ENCODE results near the gene ZNF319. TPM values are rescaled to one million over a fixed set of nuclear protein-coding genes. Genes with fewer than 3 reads are reported as not detected.

The ZNF319 gene
- total RNA-seq, 4 donors from 2014 or later: 8.1 to 12.1 (median 8.6) TPM

DNA sequence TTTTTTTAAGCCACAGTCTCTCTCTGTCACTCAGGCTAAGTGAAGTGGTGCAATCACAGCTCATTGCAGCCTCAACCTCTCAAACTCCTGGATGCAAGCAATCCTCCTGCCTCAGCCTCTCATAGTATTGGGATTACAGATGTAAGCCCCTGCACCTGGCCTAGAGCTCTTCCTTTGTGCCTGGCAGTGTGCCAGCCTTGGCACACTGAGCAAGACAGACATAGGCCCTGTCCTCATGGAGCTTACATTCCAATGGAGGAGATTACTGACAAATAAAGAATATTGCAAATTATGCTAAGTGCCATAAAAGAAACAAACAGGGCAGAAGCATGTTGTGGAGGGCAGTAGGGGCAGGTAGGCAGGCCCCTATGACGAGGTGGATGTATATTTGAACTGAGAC, 28.6 kb downstream of the ZNF319 start:
- DNase-seq (ENCODE audit: low spot score in 2 of 2): no peak
- TF ChIP-seq POLR2A (IDR thresholded peaks at IDR 0.05): no peak
- TF ChIP-seq, protein P1, sequence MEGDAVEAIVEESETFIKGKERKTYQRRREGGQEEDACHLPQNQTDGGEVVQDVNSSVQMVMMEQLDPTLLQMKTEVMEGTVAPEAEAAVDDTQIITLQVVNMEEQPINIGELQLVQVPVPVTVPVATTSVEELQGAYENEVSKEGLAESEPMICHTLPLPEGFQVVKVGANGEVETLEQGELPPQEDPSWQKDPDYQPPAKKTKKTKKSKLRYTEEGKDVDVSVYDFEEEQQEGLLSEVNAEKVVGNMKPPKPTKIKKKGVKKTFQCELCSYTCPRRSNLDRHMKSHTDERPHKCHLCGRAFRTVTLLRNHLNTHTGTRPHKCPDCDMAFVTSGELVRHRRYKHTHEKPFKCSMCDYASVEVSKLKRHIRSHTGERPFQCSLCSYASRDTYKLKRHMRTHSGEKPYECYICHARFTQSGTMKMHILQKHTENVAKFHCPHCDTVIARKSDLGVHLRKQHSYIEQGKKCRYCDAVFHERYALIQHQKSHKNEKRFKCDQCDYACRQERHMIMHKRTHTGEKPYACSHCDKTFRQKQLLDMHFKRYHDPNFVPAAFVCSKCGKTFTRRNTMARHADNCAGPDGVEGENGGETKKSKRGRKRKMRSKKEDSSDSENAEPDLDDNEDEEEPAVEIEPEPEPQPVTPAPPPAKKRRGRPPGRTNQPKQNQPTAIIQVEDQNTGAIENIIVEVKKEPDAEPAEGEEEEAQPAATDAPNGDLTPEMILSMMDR (IDR thresholded peaks at IDR 0.05): no peak
- no peak overlapping the region for H3K4me3 ChIP-seq (ENCODE audit: low read depth, poor library complexity, severe bottlenecking)
- intact Hi-C loops (cut with DNase I; ENCODE audit: low total_unique reads): no loop called here
- 81 to 88% methylated on average over 1 of the region's 1 CpG for WGBS, 2 donors

DNA sequence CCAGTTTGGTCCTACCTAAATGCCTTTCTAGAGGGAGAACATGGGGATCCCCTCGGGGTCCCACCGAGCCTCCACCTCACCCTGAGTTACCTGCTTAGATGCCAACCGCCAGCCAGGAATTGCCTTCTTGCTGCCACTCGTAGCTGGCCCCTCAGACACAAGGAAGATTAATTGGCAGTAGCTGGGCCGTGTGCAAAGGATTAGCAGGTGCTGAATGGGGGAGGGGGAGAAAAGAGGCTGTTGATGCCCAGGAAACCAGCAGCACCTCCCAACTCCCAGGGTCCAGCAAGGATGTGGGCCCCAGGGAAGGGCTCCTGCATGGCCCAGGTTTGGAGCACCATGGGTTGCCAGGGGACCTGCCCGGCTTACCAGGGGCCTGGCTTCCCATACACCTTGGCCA, 29.5 kb downstream of the ZNF319 start, which contains the start of gene CNGB1:
TSS of gene CNGB1 (minus strand) at position 159 of the 400 bp plus-strand sequence. CDS start 3,842 bp downstream, outside the sequence.
- TF ChIP-seq, protein P1 (IDR thresholded peaks at IDR 0.05): no peak
- no peak for TF ChIP-seq POLR2A (IDR thresholded peaks at IDR 0.05)
- WGBS, 2 donors: 82 to 88% methylated on average over 5 to 6 of the region's 6 CpGs
- DNase-seq (ENCODE audit: low spot score in 2 of 2): no peak
- intact Hi-C loops (cut with DNase I; ENCODE audit: low total_unique reads): no loop called here
- H3K4me3 ChIP-seq (ENCODE audit: low read depth, poor library complexity, severe bottlenecking): no peak within 1 kb of the TSS

DNA sequence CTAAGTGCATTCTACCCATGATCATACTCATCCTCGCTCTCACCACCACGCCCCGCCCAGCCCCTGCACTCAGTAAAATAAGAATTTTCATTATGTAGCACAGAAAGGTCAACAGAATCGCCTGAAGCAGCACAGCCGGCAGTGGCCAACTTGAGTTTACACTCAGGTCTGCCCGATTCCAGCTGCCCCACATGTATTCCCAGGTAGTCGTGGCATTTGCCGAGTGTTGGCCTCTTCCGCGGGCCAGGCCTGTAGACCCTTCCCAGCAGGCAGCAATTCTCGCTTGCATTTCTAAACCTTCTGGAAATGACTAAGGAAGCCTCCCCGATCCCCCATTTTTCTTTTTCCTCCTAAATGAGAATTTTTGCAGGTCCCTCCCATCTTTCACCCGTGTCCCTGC, 30.2 kb downstream of the ZNF319 start:
- TF ChIP-seq, protein P1 (IDR thresholded peaks at IDR 0.05): no peak
- TF ChIP-seq POLR2A (IDR thresholded peaks at IDR 0.05): no peak
- H3K4me3 ChIP-seq (ENCODE audit: low read depth, poor library complexity, severe bottlenecking): no peak overlapping the region
- WGBS, 2 donors: 78 to 79% methylated on average over 13 of the region's 13 CpGs
- no peak for DNase-seq (ENCODE audit: low spot score in 2 of 2)
- intact Hi-C loops (cut with DNase I; ENCODE audit: low total_unique reads): no loop called here

DNA sequence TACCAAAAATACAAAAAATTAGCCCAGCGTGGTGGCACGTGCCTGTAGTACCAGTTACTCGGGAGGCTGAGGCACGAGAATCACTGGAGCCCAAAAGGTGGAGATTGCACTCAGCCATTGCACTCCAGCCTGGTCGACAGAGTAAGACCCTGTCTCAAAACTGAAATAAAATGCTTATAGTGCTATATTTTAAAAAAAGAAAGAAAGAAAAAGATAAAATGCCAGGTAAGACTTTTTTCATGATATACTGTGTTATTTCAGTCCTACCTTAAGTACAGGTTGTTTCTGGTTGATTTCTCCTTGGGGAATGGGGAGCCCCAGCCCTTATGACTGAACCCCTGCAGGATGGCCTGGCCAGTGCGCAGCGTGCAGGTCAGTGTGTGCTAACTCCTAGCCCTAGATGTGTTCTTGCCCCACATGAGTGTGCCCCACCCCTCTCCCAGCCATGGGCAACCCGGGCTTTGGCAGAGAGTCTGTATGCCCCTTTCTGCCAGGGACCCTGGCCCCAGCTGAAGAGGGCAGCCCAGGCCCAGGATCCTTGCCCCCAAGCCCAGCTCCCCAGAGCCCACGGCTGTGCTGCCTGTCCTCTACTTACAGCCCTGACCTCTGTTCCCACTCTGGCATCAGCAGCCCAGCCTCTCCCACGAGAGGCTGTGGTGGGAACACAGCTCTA, 30.9 kb downstream of the ZNF319 start:
- no peak overlapping the region for H3K4me3 ChIP-seq (ENCODE audit: low read depth, poor library complexity, severe bottlenecking)
- intact Hi-C loops (cut with DNase I; ENCODE audit: low total_unique reads): no loop called here
- TF ChIP-seq, protein P1 (IDR thresholded peaks at IDR 0.05): no peak
- no peak for TF ChIP-seq POLR2A (IDR thresholded peaks at IDR 0.05)
- DNase-seq (ENCODE audit: low spot score in 2 of 2): no peak
- WGBS, 2 donors: 84% methylated on average over 10 of the region's 10 CpGs

DNA sequence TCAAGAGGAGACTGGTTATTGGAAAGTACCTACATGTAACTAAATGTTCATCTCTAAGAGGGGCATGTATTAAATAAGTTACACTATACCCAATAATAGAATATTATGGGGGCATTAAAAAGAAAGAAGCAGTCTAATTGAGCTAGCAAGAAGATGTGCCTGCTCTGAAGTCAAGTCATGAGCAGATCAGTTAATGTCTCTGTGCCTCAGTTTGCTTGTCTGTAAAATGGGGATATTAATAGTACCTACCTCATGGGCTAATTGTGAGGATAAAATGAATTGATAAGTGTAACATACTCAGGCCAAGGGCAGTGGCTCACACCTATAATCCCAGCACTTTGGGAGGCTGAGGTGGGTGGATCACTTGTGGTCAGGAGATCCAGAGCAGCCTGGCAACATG, 32.6 kb downstream of the ZNF319 start:
- intact Hi-C loops (cut with DNase I; ENCODE audit: low total_unique reads): no loop called here
- TF ChIP-seq POLR2A (IDR thresholded peaks at IDR 0.05): no peak
- TF ChIP-seq, protein P1 (IDR thresholded peaks at IDR 0.05): no peak
- DNase-seq (ENCODE audit: low spot score in 2 of 2): no peak
- no peak overlapping the region for H3K4me3 ChIP-seq (ENCODE audit: low read depth, poor library complexity, severe bottlenecking)

DNA sequence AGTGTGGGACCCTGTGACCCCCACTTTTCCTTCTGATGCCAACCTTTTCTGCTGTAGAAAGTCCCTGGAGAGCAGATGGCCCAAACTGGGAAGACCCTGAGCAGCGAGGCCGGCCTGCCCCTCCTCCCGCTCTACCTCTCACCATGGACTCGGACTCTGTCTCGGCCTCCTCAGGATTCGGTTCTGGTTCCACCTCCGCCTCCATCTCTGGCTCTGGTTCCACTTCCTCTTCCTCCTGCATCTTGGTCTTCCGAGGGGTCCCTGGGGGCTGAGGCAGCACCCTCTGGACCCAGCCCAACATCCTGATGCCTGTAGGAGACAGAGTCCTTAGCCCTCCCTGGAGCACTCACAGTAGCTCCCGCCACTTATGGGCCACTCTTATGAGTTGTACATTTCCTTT, 33.5 kb downstream of the ZNF319 start:
- H3K4me3 ChIP-seq (ENCODE audit: low read depth, poor library complexity, severe bottlenecking): no peak overlapping the region
- WGBS, 2 donors: 83 to 93% methylated on average over 9 of the region's 9 CpGs
- DNase-seq (ENCODE audit: low spot score in 2 of 2): no peak
- intact Hi-C loops (cut with DNase I; ENCODE audit: low total_unique reads): no loop called here
- TF ChIP-seq, protein P1 (IDR thresholded peaks at IDR 0.05): no peak
- no peak for TF ChIP-seq POLR2A (IDR thresholded peaks at IDR 0.05)
